Measurements from ENCODE around the gene ADAMTSL2. TPM values are rescaled to one million over a fixed set of nuclear protein-coding genes. Genes with fewer than 3 reads are reported as not detected.

Gene ADAMTSL2
- polyA plus RNA-seq, 5 donors = 6.3 to 20.3 (median 9.3) TPM

GRCh38 chr9:133604856-133605255 lies 70.4 kb downstream of the ADAMTSL2 start:
- DNase-seq = no peak

DNA sequence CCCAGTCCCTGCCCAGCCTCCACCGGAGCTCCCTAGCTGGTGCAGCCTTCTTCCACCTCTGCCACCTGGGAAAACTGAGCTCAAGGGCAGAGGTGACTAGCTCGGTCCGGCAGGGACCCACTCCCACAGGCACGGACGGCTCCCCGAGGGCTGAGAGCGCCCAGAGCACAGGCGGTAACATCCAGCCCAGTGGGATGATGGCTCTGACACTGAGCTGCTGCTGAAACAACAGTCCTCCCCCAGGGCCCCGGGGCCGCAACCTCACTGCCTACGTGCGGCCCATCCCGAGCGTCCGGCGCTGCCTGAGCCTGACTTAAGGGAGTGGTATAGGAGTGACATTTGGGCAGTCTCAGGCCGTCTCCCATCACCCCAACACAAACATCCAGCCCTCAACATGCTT lies 70.9 kb downstream of the ADAMTSL2 start:
- DNase-seq = no peak

- DNase-seq = no peak
These were observed 71.6 kb downstream of the ADAMTSL2 start for GRCh38 chr9:133605856-133606707.

DNA sequence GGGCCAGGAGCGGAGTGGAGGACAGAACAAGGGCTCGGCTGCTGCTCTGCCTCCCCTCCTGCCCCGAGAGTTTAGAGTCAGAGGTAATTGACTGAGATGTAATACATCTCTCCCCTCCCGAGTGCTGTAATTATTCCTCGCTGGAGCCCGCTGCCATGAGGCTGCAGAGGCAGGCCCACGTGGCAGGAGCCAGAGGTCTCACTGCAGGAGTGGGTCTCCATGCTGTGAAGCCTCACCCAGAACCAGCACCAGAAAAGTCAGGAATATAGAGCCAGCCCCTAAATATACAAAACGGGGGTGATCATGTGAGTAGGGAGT lies 72.2 kb downstream of the ADAMTSL2 start:
- DNase-seq = no peak

- DNase-seq = no peak
These were observed 72.9 kb downstream of the ADAMTSL2 start for GRCh38 chr9:133607381-133607780.

GRCh38 chr9:133607976-133608375 lies 73.5 kb downstream of the ADAMTSL2 start:
- no peak for DNase-seq

- DNase-seq = no peak
These were observed 73.9 kb downstream of the ADAMTSL2 start for GRCh38 chr9:133608382-133608781.

DNA sequence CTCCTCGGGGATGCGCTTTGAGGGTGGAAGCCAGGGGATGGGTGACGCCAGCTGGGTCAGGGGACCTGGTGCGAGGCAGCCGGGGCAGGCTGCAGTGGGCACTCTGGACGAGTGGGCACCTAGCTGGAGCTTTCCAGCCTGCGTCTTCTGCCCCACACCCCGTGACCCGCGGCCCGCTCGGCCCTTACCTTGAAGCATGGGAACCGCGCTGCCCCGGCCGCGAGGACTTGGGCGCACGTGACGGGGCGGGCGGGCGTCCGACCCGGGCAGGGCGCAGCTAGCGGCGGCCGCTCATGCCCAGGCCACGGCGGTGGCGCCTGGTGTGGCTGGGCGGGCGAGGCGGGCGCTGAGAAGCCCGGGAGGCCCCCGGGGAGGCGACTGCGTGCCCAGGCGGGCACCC lies 74.4 kb downstream of the ADAMTSL2 start:
- no peak for DNase-seq

DNA sequence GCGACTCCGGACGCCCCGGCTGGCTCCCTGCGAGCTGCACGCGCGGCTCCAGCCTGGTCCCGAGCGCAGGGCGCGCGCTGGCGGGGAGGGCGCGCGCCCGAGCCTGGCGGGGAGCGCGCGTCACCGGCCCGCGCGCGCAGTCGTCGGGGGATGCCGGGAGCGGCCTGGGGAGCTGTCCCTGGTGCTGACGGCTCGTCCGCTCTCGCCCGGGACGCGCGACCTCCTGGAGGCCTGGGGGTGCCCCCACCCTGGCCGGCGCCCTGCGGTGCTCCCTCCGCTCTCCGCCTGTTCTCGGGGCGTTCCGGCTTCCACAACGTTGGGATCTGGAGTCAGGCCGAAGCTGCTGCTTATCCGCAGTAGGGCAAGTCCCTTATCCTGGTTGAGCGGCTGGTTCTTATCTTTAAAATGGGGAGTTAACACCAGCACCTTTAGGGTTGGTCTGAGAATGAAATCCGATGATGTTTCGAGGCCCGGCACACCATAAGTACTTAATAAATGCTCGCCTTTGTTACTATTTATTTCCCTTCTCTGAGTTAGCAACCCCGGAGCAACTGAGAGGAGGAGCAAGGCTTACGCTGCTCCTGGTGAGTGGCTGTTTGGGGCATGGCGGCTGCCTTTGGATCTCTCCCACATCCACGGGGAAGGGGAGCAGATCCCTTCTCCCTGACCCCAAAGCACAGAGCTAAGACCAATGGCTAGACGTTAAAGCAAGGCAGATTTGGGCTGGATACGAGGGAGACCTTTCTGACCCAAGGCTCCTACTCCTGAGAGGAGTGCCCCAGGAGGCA lies 75.0 kb downstream of the ADAMTSL2 start, which contains the start of gene FAM163B:
Gene FAM163B, minus strand, starts transcription at position 79 of the 788 bp plus-strand sequence. CDS start 29,166 bp downstream, outside the sequence.
- peak; percentile 69 to 74 for DNase-seq

GRCh38 chr9:133610845-133611244 lies 76.3 kb downstream of the ADAMTSL2 start:
- DNase-seq = no peak

GRCh38 chr9:133612051-133612450 lies 77.5 kb downstream of the ADAMTSL2 start:
- DNase-seq = no peak

GRCh38 chr9:133612816-133613215 lies 78.3 kb downstream of the ADAMTSL2 start:
- no peak for DNase-seq

DNA sequence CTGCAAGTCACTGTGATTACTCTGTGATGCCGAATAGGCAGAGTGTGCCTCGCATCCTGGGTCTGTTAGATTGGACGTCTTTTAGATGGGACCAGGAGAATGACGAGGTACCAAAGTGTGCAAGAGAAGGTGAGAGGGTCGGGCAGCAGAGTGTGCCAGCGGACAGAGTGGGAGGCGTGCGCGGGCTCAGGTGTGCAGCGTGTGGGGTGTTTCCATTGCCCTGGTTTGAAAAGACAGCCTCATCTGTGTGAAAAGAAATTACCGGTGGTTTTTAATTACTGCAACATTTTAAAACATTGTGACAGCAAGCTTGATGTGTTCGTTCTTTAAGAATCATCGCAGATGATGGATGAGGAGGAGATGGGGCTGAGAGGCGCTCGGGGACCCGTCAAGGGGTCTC lies 78.9 kb downstream of the ADAMTSL2 start:
- DNase-seq = no peak

DNA sequence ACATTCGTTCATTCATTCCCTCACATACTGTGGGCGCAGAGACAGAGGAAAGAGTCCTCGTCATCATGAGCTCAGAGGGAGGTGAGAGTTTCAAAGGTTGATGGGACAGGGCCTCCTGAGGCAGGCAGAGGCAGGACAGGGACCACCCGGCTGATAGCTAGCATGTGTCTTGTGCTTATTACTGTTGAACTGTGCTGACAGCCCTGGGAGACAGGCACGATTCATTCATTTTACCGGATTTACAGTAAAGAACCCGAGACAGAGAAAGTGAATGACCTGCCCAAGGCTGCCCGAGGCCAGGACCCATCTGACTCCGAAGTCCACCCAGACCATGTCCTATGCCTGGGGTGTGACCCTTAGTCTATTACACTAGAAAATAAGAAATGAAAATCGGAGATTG lies 79.6 kb downstream of the ADAMTSL2 start:
- DNase-seq = no peak

DNA sequence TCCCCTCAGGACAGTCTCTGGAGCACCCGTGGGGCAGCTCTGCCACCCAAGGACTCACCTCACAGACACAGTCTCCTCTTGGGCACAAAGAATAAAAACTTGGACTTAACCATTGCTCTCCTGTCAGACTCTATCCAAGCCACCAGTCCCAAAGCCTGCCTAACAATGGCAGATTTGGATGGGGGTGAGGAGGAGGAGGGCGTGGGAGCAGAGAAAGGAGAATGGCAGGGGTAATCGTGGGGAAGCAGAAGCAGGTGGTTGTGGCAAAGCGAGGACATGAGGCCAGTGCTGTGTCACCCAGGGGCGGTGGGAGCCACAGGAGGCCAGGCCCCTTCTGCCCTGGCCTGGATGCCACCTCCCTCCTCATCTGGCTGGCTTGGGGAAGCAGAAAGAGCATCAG lies 80.2 kb downstream of the ADAMTSL2 start:
- DNase-seq = no peak

DNA sequence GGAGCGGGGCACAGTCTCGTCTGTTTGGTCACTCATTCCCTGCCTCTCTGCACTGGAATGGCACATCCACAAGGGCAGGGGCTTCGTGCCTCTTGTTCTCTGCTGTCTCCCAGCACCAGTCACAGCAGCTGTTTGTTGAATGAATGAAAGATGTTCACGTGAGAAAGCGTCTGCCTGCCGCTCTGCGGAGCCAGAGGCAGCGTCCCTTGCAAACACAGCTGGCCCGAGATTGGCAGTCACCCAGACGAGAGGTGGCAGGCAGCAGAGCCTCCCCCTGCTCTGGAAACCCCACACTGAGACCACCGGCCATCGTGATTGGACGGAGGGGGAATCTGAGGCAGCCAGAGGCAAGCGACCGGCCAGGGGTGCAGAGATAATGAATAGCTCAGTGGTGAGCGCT lies 80.7 kb downstream of the ADAMTSL2 start:
- no peak for DNase-seq

DNA sequence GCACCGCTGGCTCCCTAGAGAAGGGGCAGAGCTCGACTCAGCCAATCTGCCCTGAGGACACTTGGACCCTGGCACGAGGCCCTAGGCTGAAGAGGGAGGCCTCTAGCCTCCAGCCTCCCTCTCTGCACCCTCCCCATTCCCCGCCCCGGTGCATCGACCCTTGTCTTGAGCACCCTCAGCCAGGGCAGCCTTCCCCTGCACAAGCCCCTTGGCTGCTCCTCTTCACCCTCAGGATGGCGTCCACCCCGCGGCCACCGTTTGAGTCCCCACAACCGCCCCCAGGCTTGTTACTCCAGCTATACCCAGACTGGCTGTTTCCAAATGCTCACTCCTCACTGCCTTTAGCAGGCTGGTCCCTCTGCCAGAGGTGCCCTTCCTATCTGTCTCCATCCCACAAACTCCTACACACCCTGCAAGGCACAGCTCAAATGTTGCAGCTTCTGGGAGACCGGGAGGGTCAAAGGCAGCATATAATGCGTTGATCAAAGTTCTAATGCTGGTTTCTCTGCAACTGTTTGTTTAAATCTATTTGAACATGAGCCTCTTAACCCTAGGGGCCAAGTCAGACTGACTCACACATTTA lies 81.2 kb downstream of the ADAMTSL2 start:
- DNase-seq = no peak

- no peak for DNase-seq
These were observed 82.3 kb downstream of the ADAMTSL2 start for GRCh38 chr9:133616643-133617405.

DNA sequence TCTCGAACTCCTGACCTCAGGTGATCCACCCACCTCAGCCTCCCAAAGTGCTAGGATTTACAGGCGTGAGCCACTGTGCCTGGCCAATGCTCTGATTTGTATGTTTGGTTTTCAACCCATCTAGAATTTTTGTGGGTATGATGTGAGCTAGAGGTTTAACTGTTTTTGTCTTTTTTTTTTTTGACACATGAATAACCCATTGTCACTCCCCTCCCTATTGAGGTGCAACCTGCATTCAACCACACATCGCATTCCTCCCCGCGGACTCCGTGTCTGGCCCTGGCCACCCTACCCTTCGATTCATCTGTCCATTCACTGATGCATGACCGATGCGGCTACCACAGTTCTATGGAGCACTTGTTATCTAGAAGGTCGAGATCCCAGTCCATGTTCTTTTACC lies 84.2 kb downstream of the ADAMTSL2 start:
- DNase-seq = no peak

- DNase-seq = no peak
These were observed 85.3 kb downstream of the ADAMTSL2 start for GRCh38 chr9:133619791-133620190.

GRCh38 chr9:133621725-133622267 lies 87.3 kb downstream of the ADAMTSL2 start:
- no peak for DNase-seq

- DNase-seq = no peak
These were observed 88.1 kb downstream of the ADAMTSL2 start for GRCh38 chr9:133622555-133622954.

Data from right lung (tissue), 5 donors.